Karpas-422 (cell line): Measurements from ENCODE around the gene OR8S1. TPM values are rescaled to one million over a fixed set of nuclear protein-coding genes. Genes with fewer than 3 reads are reported as not detected.
"Not testable (repeated sequence)": the region's sequence is repeated elsewhere in the genome, so short reads cannot be mapped to it uniquely, and the experiment has no call there.

Experiments
- DNase-seq: peaks from one replicate; pipeline ENCODE4 v3.0.0-alpha.2; 2015
- H2AFZ ChIP-seq: fragments of 200-600 bp; sonication (generic); 2 replicates; pipeline ENCODE4 v1.6.1; 2014; ENCODE audit warnings: antibody characterized with exemption, low read length, mixed read lengths
- H3K27ac ChIP-seq: fragments of 200-600 bp; sonication (generic); 2 replicates; pipeline ENCODE4 v1.5.1; 2014; ENCODE audit warnings: mild to moderate bottlenecking, low read length, moderate library complexity
- H3K27me3 ChIP-seq: fragments of 200-600 bp; sonication (generic); 2 replicates; pipeline ENCODE4 v1.6.1; 2014; ENCODE audit warnings: low read length, mixed read lengths
- H3K36me3 ChIP-seq: fragments of 200-600 bp; sonication (generic); 2 replicates; pipeline ENCODE4 v1.6.1; 2014; ENCODE audit warnings: low read length, mixed read lengths; ENCODE audit not compliant: insufficient read depth
- H3K4me1 ChIP-seq: fragments of 200-600 bp; sonication (generic); 2 replicates; pipeline ENCODE4 v1.6.1; 2014; ENCODE audit warnings: mild to moderate bottlenecking, low read length, mixed read lengths
- H3K4me2 ChIP-seq: fragments of 200-600 bp; sonication (generic); 2 replicates; pipeline ENCODE4 v1.6.1; 2014; ENCODE audit warnings: low read length, low read depth, mild to moderate bottlenecking; ENCODE audit not compliant: poor library complexity, severe bottlenecking
- H3K4me3 ChIP-seq: fragments of 200-600 bp; sonication (generic); 2 replicates; pipeline ENCODE4 v1.5.1; 2014; ENCODE audit warnings: mild to moderate bottlenecking, antibody characterized with exemption, low read length, mixed read lengths
- H3K79me2 ChIP-seq: fragments of 200-600 bp; sonication (generic); 2 replicates; pipeline ENCODE4 v1.6.1; 2014; ENCODE audit warnings: mild to moderate bottlenecking, low read length, mixed read lengths
- H3K9ac ChIP-seq: fragments of 200-600 bp; sonication (generic); 2 replicates; pipeline ENCODE4 v1.6.0; 2014; ENCODE audit warnings: low read length
- H3K9me2 ChIP-seq: fragments of 200-600 bp; sonication (generic), shearing (Covaris generic); replicated peaks from 2 replicates; pipeline ENCODE4 v1.6.0; 2014; ENCODE audit warnings: mild to moderate bottlenecking, low read length, moderate library complexity; ENCODE audit not compliant: insufficient read depth
- H3K9me3 ChIP-seq: fragments of 300-700, 200-600 bp; sonication (generic); 2 replicates; pipeline ENCODE4 v1.6.1; 2014; ENCODE audit warnings: low read length, mixed read lengths
- H4K20me1 ChIP-seq: fragments of 200-600 bp; sonication (generic); 2 replicates; pipeline ENCODE4 v1.6.1; 2014; ENCODE audit warnings: mild to moderate bottlenecking, antibody characterized with exemption, low read length, low read depth; ENCODE audit not compliant: insufficient read depth
- total RNA-seq: library from RNA; depleted of rRNA; stranded (reverse); fragments of >200 nt; shearing (Covaris generic); gene quantifications from 2 replicates; pipeline ENCODE4 v1.2.3, GENCODE V29; 2014; ENCODE audit warnings: low replicate concordance; rRNA removed

The OR8S1 gene, protein sequence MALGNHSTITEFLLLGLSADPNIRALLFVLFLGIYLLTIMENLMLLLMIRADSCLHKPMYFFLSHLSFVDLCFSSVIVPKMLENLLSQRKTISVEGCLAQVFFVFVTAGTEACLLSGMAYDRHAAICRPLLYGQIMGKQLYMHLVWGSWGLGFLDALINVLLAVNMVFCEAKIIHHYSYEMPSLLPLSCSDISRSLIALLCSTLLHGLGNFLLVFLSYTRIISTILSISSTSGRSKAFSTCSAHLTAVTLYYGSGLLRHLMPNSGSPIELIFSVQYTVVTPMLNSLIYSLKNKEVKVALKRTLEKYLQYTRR
- total RNA-seq: not detected in 2 replicates

GRCh38 chr12:48525332-48525731, at the start of gene OR8S1:
TSS of gene OR8S1 (plus strand) at chr12:48525632. CDS start at chr12:48525632, 0 bp downstream.
- H3K4me1 ChIP-seq: no peaks in the 10 kb centered on the region
- no peaks in the 10 kb centered on the region for H3K36me3 ChIP-seq
- H3K4me2 ChIP-seq: no peak within 1 kb of the TSS
- no peak within 1 kb of the TSS for H3K27ac ChIP-seq
- H4K20me1 ChIP-seq: no peaks in the 10 kb centered on the region
- DNase-seq: no peak
- no peaks in the 10 kb centered on the region for H3K79me2 ChIP-seq
- H3K9me3 ChIP-seq: no peaks in the 10 kb centered on the region
- no peak within 1 kb of the TSS for H3K4me3 ChIP-seq
- H3K9me2 ChIP-seq: no peaks in the 10 kb centered on the region
- H2AFZ ChIP-seq: no peak within 1 kb of the TSS
- H3K27me3 ChIP-seq: no peaks in the 10 kb centered on the region
- no peak within 1 kb of the TSS for H3K9ac ChIP-seq

GRCh38 chr12:48482198-48482597, 43.2 kb upstream of the OR8S1 start, which contains the start of gene C12orf54:
TSS of gene C12orf54 (plus strand) at chr12:48482498. CDS start at chr12:48483297, 799 bp downstream.
- no peaks in the 10 kb centered on the region for H4K20me1 ChIP-seq
- H3K4me3 ChIP-seq: no peak within 1 kb of the TSS
- peak; percentile 6 for DNase-seq
- H2AFZ ChIP-seq: no peak within 1 kb of the TSS
- no peaks in the 10 kb centered on the region for H3K27me3 ChIP-seq
- H3K27ac ChIP-seq: no peak within 1 kb of the TSS
- H3K9ac ChIP-seq: no peak within 1 kb of the TSS
- no peaks in the 10 kb centered on the region for H3K79me2 ChIP-seq
- no peaks in the 10 kb centered on the region for H3K4me1 ChIP-seq
- H3K4me2 ChIP-seq: no peak within 1 kb of the TSS
- H3K36me3 ChIP-seq: no peaks in the 10 kb centered on the region
- no peaks in the 10 kb centered on the region for H3K9me2 ChIP-seq
- H3K9me3 ChIP-seq: no peaks in the 10 kb centered on the region

- no peaks in the 10 kb centered on the region for H3K27me3 ChIP-seq
Observed at GRCh38 chr12:48482930-48483329, 42.5 kb upstream of the OR8S1 start.

GRCh38 chr12:48486261-48486660, 39.2 kb upstream of the OR8S1 start:
- Histone ChIP-seq H3K9ac (no peak overlapping the region), H3K4me3 (no peak overlapping the region), H3K4me1 (no peaks in the 10 kb centered on the region), H3K9me2 (no peaks in the 10 kb centered on the region), H2AFZ (no peak overlapping the region), H3K9me3 (no peaks in the 10 kb centered on the region), H3K36me3 (no peaks in the 10 kb centered on the region), H3K27me3 (no peaks in the 10 kb centered on the region), H3K79me2 (no peaks in the 10 kb centered on the region), H3K27ac (no peak overlapping the region), H3K4me2 (no peak overlapping the region), H4K20me1 (no peaks in the 10 kb centered on the region)
- no peak for DNase-seq

More at GRCh38 chr12:48482930-48483329, 42.5 kb upstream of the OR8S1 start:
- H4K20me1 ChIP-seq: no peaks in the 10 kb centered on the region
- no peaks in the 10 kb centered on the region for H3K9me2 ChIP-seq
- no peaks in the 10 kb centered on the region for H3K9me3 ChIP-seq
- H3K27ac ChIP-seq: no peak overlapping the region
- H3K4me3 ChIP-seq: no peak overlapping the region
- H3K4me1 ChIP-seq: no peaks in the 10 kb centered on the region
- H3K79me2 ChIP-seq: no peaks in the 10 kb centered on the region
- no peak overlapping the region for H2AFZ ChIP-seq
- no peak overlapping the region for H3K4me2 ChIP-seq
- no peaks in the 10 kb centered on the region for H3K36me3 ChIP-seq
- no peak overlapping the region for H3K9ac ChIP-seq
- DNase-seq: no peak

DNA sequence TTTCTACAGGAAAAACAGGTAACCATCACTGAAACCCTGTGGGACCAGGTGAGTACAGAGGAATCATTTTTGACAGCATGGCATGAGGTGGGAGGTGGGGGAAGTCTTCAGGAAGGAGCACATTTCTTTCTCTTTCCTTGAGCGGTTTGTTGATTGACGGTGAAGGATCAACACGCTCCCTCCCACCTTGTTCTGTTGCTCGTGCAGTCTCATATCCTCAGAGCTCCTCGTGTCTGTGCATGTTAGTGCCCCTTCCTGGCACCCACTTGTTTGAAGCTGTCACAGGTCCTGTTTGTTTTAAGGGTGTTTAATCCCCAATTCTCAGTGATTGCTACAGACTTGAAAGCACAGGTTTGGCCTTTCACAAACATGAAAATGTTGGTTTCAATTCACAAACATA, 38.8 kb upstream of the OR8S1 start:
- H3K4me1 ChIP-seq: no peaks in the 10 kb centered on the region
- H3K79me2 ChIP-seq: no peaks in the 10 kb centered on the region
- no peak overlapping the region for H3K4me2 ChIP-seq
- H3K36me3 ChIP-seq: no peaks in the 10 kb centered on the region
- H3K27ac ChIP-seq: no peak overlapping the region
- H3K9me2 ChIP-seq: no peaks in the 10 kb centered on the region
- no peak overlapping the region for H2AFZ ChIP-seq
- no peaks in the 10 kb centered on the region for H3K9me3 ChIP-seq
- no peak overlapping the region for H3K4me3 ChIP-seq
- no peak overlapping the region for H3K9ac ChIP-seq
- no peak for DNase-seq
- no peaks in the 10 kb centered on the region for H4K20me1 ChIP-seq
- H3K27me3 ChIP-seq: no peaks in the 10 kb centered on the region

- no peaks in the 10 kb centered on the region for H3K79me2 ChIP-seq
- H3K4me1 ChIP-seq: no peaks in the 10 kb centered on the region
- H3K27ac ChIP-seq: no peak overlapping the region
- no peaks in the 10 kb centered on the region for H3K27me3 ChIP-seq
- DNase-seq: no peak
- H3K9me3 ChIP-seq: no peaks in the 10 kb centered on the region
- no peaks in the 10 kb centered on the region for H3K9me2 ChIP-seq
- H4K20me1 ChIP-seq: no peaks in the 10 kb centered on the region
- H3K4me2 ChIP-seq: no peak overlapping the region
- H2AFZ ChIP-seq: no peak overlapping the region
- H3K36me3 ChIP-seq: no peaks in the 10 kb centered on the region
- H3K9ac ChIP-seq: no peak overlapping the region
- no peak overlapping the region for H3K4me3 ChIP-seq
Observed at GRCh38 chr12:48489012-48489411, 36.4 kb upstream of the OR8S1 start.

GRCh38 chr12:48489456-48489855, 36.0 kb upstream of the OR8S1 start:
- not testable (repeated sequence) for H3K4me2 ChIP-seq, H3K36me3 ChIP-seq, H3K27me3 ChIP-seq, H3K9ac ChIP-seq, H3K9me3 ChIP-seq, H3K9me2 ChIP-seq, H2AFZ ChIP-seq, DNase-seq, H3K79me2 ChIP-seq, H3K4me3 ChIP-seq, H4K20me1 ChIP-seq, H3K27ac ChIP-seq, H3K4me1 ChIP-seq

DNA sequence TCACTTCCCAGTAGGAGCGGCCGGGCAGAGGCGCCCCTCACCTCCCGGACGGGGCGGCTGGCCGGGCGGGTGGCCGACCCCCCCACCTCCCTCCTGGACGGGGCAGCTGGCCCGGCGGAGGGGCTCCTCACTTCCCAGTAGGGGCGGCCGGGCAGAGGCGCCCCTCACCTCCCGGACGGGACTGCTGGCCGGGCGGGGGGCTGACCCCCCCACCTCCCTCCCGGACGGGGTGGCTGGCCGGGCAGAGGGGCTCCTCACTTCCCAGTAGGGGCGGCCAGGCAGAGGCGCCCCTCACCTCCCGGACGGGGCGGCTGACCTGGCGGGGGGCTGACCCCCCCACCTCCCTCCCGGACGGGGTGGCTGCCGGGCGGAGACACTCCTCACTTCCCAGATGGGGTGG, 25.2 kb upstream of the OR8S1 start:
- H3K36me3 ChIP-seq, H3K27ac ChIP-seq, H2AFZ ChIP-seq, H3K9ac ChIP-seq, H3K79me2 ChIP-seq, H4K20me1 ChIP-seq, H3K27me3 ChIP-seq, H3K4me1 ChIP-seq, H3K9me3 ChIP-seq, H3K9me2 ChIP-seq, DNase-seq, H3K4me2 ChIP-seq, H3K4me3 ChIP-seq: not testable (repeated sequence)
